HG02884 (cell line): ENCODE results near the gene TTC3.
"Not testable (repeated sequence)": the region's sequence is repeated elsewhere in the genome, so short reads cannot be mapped to it uniquely, and the experiment has no call there.

Experiments used
- ATAC-seq: cut with Tn5 transposase; IDR thresholded peaks from one replicate; pipeline ENCODE4 v1.9.1; 2021; ENCODE audit warnings: mild to moderate bottlenecking, moderate library complexity; ENCODE audit not compliant: unreplicated experiment

TTC3 gene

GRCh38 chr21:37219761-37220432, 146.8 kb downstream of the TTC3 start:
- no peak for ATAC-seq

- ATAC-seq = peak; percentile 41
Measured at GRCh38 chr21:37220433-37220980, 147.5 kb downstream of the TTC3 start.

GRCh38 chr21:37220981-37221664, 148.1 kb downstream of the TTC3 start:
- ATAC-seq = peak; percentile 81

- ATAC-seq = not testable (repeated sequence)
Measured at GRCh38 chr21:37222248-37222647, 149.2 kb downstream of the TTC3 start.

- no peak for ATAC-seq
Measured at GRCh38 chr21:37223804-37224345, 150.8 kb downstream of the TTC3 start.

- no peak for ATAC-seq
Measured at GRCh38 chr21:37224861-37225839, 152.1 kb downstream of the TTC3 start.

GRCh38 chr21:37226041-37226920, 153.2 kb downstream of the TTC3 start:
- ATAC-seq = no peak

- ATAC-seq = no peak
Measured at GRCh38 chr21:37227071-37228002, 154.3 kb downstream of the TTC3 start.

- ATAC-seq = no peak
Measured at GRCh38 chr21:37228003-37228400, 154.9 kb downstream of the TTC3 start.

GRCh38 chr21:37230632-37231248, 157.7 kb downstream of the TTC3 start:
- ATAC-seq = no peak

- ATAC-seq = no peak
Measured at GRCh38 chr21:37231249-37231645, 158.2 kb downstream of the TTC3 start.

GRCh38 chr21:37231671-37232070, 158.6 kb downstream of the TTC3 start:
- no peak for ATAC-seq

- ATAC-seq = no peak
Measured at GRCh38 chr21:37232274-37233018, 159.4 kb downstream of the TTC3 start.

GRCh38 chr21:37233551-37234146, 160.6 kb downstream of the TTC3 start:
- no peak for ATAC-seq

- ATAC-seq = no peak
Measured at GRCh38 chr21:37237346-37237745, 164.3 kb downstream of the TTC3 start.

- no peak for ATAC-seq
Measured at GRCh38 chr21:37237764-37238163, 164.7 kb downstream of the TTC3 start.

GRCh38 chr21:37240978-37241377, 167.9 kb downstream of the TTC3 start:
- ATAC-seq = no peak
